GM12892 (cell line): ENCODE measurements around the gene FER.

Experiments
- POLR2A ChIP-seq: IDR thresholded peaks from 2 replicates; pipeline ENCODE4 v1.6.1; 2011; ENCODE audit warnings: low read depth, low read length, control low read depth
- POLR2AphosphoS5 ChIP-seq: IDR thresholded peaks from 2 replicates; pipeline ENCODE4 v1.6.1; 2011; ENCODE audit warnings: low read depth, low read length, control low read depth
- TAF1 ChIP-seq: IDR thresholded peaks from 2 replicates; pipeline ENCODE4 v1.6.1; 2011; ENCODE audit warnings: low read depth, mild to moderate bottlenecking, control low read depth, low read length, borderline replicate concordance

GRCh38 chr5:109145139-109145538 lies 397.4 kb downstream of the FER start:
- TF ChIP-seq POLR2AphosphoS5 (no peak), POLR2A (no peak), TAF1 (no peak)
